Peyer's patch (tissue), 4 donors: ENCODE results near the gene SLC39A11. TPM values are rescaled to one million over a fixed set of nuclear protein-coding genes. Genes with fewer than 3 reads are reported as not detected.

Experiments
- DNase-seq, 3 donors: peaks; one replicate each; pipeline ENCODE4 v3.0.0-alpha.2; 2017 to 2019
- H3K27ac ChIP-seq, 4 donors: fragments of 200-600 bp; sonication (generic); one replicate each; pipeline ENCODE4 v1.5.1; 2016 to 2019
- H3K27me3 ChIP-seq, 2 donors: fragments of 200-600 bp; sonication (generic); one replicate each; pipeline ENCODE4 v1.5.1; 2019
- H3K36me3 ChIP-seq, 3 donors: fragments of 200-600 bp; sonication (generic); one replicate each; pipeline ENCODE4 v1.5.1; 2016 to 2019
- H3K4me1 ChIP-seq, 4 donors: fragments of 200-600 bp; sonication (generic); one replicate each; pipeline ENCODE4 v1.5.1; 2016 to 2019
- H3K4me3 ChIP-seq, 4 donors: fragments of 200-600 bp; sonication (generic); 1 replicate in 3 of 4; 2 replicates in 1 of 4; pipeline ENCODE4 v1.5.1; 2016 to 2019; ENCODE audit warnings: mild to moderate bottlenecking in 1 of 4
- H3K9me3 ChIP-seq, 4 donors: fragments of 200-600 bp; sonication (generic); one replicate each; pipeline ENCODE4 v1.5.1; 2016 to 2019; ENCODE audit warnings: mild to moderate bottlenecking in 1 of 4
- CTCF ChIP-seq, 6 experiments: fragments of 450-650 bp in 4 of 6; fragments of 200-600 bp in 2 of 6; sonication (generic) in 1 of 6; IDR thresholded peaks; one replicate each; pipeline ENCODE4 v1.5.1; 2017 to 2019; ENCODE audit warnings: antibody characterized with exemption in 6 of 6, mild to moderate bottlenecking in 3 of 6, moderate library complexity in 1 of 6
- POLR2A ChIP-seq, 2 donors: fragments of 450-650 bp; IDR thresholded peaks; one replicate each; pipeline ENCODE4 v1.5.1; 2017; ENCODE audit warnings: antibody characterized with exemption in 2 of 2, mild to moderate bottlenecking in 2 of 2, moderate library complexity in 2 of 2
- total RNA-seq, 4 donors: library from RNA; depleted of rRNA; stranded (reverse); fragments of >200 nt; gene quantifications; one replicate each; pipeline ENCODE4 v1.1.0, GENCODE V29; 2016

Gene SLC39A11
- total RNA-seq, 4 donors from 2014 or later: 39.9 to 91.6 (median 45.7) TPM

DNA sequence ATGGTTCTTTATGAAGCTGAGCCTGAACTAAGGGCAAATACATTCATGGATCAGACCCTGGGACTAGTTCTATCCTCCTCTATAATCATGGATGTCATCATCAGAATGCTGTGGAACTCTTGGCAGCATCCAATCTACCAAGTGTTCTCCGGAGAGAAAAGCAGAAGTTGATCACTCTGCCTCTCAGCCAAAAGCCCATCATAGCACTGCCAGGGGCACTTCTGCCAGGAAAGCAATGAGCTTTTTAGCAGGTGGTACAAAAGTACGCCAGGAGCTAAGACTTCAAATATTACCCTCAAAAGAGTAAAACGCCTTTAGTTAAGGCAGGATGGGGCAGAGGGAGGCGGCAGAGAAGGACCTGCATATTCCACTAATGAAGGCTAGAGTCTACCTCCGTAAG is 279.0 kb downstream of the SLC39A11 start:
- Histone ChIP-seq H3K27me3 (no peaks in the 10 kb centered on the region), H3K4me3 (no peak overlapping the region), H3K36me3 (no peaks in the 10 kb centered on the region), H3K9me3 (peaks cover 0 to 10% (median 0%) of the 10 kb centered on the region in 4 donors), H3K4me1 (no peaks in the 10 kb centered on the region), H3K27ac (no peak overlapping the region)
- no peak for TF ChIP-seq POLR2A (IDR thresholded peaks at IDR 0.05)
- TF ChIP-seq CTCF (IDR thresholded peaks at IDR 0.05): no peak
- DNase-seq: no peak

GRCh38 chr17:72812823-72813222 is 279.7 kb downstream of the SLC39A11 start:
- TF ChIP-seq CTCF (IDR thresholded peaks at IDR 0.05) (no peak), POLR2A (IDR thresholded peaks at IDR 0.05) (no peak)
- H3K36me3 ChIP-seq: no peaks in the 10 kb centered on the region
- H3K4me3 ChIP-seq: no peak overlapping the region
- H3K9me3 ChIP-seq: peaks cover 0 to 10% (median 0%) of the 10 kb centered on the region in 4 donors
- no peak overlapping the region for H3K27ac ChIP-seq
- no peaks in the 10 kb centered on the region for H3K4me1 ChIP-seq
- no peaks in the 10 kb centered on the region for H3K27me3 ChIP-seq
- no peak for DNase-seq

DNA sequence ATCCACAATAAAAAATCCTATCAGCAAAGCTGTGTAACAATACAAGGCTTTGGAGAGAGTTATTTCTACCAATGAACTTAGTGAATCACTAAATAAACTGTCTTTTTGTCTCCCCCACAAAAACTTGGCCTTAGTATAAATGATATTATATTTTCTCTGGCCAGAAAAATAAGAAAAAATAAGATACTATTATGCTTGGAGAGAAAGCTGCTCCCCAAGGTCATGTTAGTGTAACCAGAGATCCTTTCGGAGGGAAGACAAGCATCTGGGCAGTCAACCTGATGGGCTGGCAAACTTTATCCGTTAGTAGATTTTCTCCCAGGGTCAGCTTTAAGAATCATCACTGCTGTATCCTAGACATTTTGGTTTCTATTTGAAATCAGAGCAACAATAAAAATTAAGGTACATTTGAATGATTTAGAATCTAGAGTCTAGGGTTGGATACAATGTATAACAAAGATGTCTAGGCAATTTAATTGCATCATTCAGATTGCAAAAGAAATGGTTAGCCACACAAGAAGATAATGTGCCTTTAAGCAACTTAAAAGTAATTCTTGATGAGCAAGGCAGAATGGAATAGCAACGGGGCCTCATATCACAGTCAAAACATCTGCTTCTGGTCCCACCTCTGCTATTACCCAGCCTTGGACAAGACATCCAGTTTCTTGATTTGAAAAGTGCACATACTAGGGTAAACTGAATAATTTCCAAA is 280.4 kb downstream of the SLC39A11 start:
- no peak for DNase-seq
- Histone ChIP-seq H3K27me3 (no peaks in the 10 kb centered on the region), H3K4me1 (no peaks in the 10 kb centered on the region), H3K4me3 (no peak overlapping the region), H3K36me3 (no peaks in the 10 kb centered on the region), H3K9me3 (peaks cover 0 to 10% (median 0%) of the 10 kb centered on the region in 4 donors), H3K27ac (no peak overlapping the region)
- TF ChIP-seq POLR2A (IDR thresholded peaks at IDR 0.05): no peak
- TF ChIP-seq CTCF (IDR thresholded peaks at IDR 0.05): no peak

DNA sequence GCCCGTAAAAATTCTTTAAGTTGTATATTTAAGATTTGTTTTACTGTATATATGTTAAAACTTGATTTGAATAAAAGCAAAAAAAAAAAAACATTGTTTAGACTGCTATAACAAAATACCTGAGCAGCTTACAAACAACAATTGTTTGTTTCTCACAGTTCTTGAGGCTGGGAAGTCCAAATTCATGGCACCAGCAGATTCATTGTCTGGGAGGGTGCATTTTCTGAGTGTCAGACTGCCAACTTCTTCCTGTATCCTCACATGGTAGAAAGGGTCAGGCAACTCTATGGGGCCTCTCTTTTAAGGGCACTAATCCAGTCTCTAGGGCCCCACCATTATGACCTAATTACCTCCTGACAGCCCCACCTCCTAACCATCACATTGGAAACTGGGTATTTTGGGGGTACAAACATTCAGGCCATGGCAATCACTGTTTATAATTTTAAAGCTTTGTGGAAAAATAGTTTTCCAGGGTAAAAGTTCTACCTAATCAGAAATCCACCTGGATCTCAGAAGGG is 281.4 kb downstream of the SLC39A11 start:
- no peak overlapping the region for H3K27ac ChIP-seq
- H3K9me3 ChIP-seq: peaks cover 0 to 10% (median 0%) of the 10 kb centered on the region in 4 donors

GRCh38 chr17:72806011-72806410 is 286.5 kb downstream of the SLC39A11 start:
- Histone ChIP-seq H3K27me3 (no peaks in the 10 kb centered on the region), H3K9me3 (peaks cover 0 to under 1% (median 0%) of the 10 kb centered on the region in 4 donors), H3K27ac (no peak overlapping the region), H3K4me1 (no peaks in the 10 kb centered on the region), H3K36me3 (no peaks in the 10 kb centered on the region), H3K4me3 (no peak overlapping the region)
- TF ChIP-seq CTCF (IDR thresholded peaks at IDR 0.05) (no peak), POLR2A (IDR thresholded peaks at IDR 0.05) (no peak)
- no peak for DNase-seq

More for the DNA sequence above, 281.4 kb downstream of the SLC39A11 start:
- DNase-seq: no peak
- H3K36me3 ChIP-seq: no peaks in the 10 kb centered on the region
- no peak for TF ChIP-seq CTCF (IDR thresholded peaks at IDR 0.05)
- no peak for TF ChIP-seq POLR2A (IDR thresholded peaks at IDR 0.05)
- H3K4me3 ChIP-seq: no peak overlapping the region
- no peaks in the 10 kb centered on the region for H3K27me3 ChIP-seq
- H3K4me1 ChIP-seq: no peaks in the 10 kb centered on the region
